Osteocyte (in vitro differentiated cells): ENCODE data around the gene EXTL2. TPM values are rescaled to one million over a fixed set of nuclear protein-coding genes. Genes with fewer than 3 reads are reported as not detected.

ENCODE experiments used
- DNase-seq: peaks from one replicate; pipeline ENCODE4 v3.0.0; 2021; ENCODE audit warnings: mixed read lengths; ENCODE audit not compliant: unreplicated experiment; ENCODE audit errors: extremely low spot score
- H3K27ac Mint-ChIP-seq: one replicate; pipeline ENCODE4 v1.8.0; 2021; ENCODE audit warnings: mild to moderate bottlenecking, mixed read lengths; ENCODE audit not compliant: unreplicated experiment
- H3K27me3 Mint-ChIP-seq: one replicate; pipeline ENCODE4 v1.8.0; 2021; ENCODE audit warnings: mixed read lengths; ENCODE audit not compliant: unreplicated experiment
- H3K36me3 Mint-ChIP-seq: one replicate; pipeline ENCODE4 v1.8.0; 2021; ENCODE audit warnings: mixed read lengths; ENCODE audit not compliant: unreplicated experiment
- H3K4me1 Mint-ChIP-seq: one replicate; pipeline ENCODE4 v1.8.0; 2021; ENCODE audit warnings: mixed read lengths; ENCODE audit not compliant: unreplicated experiment
- H3K4me3 Mint-ChIP-seq: one replicate; pipeline ENCODE4 v1.8.0; 2021; ENCODE audit warnings: mild to moderate bottlenecking, moderate library complexity, mixed read lengths; ENCODE audit not compliant: unreplicated experiment
- H3K9me3 Mint-ChIP-seq: one replicate; pipeline ENCODE4 v1.8.0; 2021; ENCODE audit warnings: mixed read lengths; ENCODE audit not compliant: unreplicated experiment
- CTCF ChIP-seq: fragments of 200-600 bp; sonication (generic); IDR thresholded peaks from 2 replicates; pipeline ENCODE4 v1.5.0; 2021; ENCODE audit warnings: antibody characterized with exemption, mild to moderate bottlenecking, moderate library complexity
- total RNA-seq: library from RNA; stranded (reverse); gene quantifications from 2 replicates; pipeline ENCODE4 v1.2.1, GENCODE V29; 2021

Gene EXTL2
- total RNA-seq, 1 donor from 2014 or later = 33.6 TPM

- peaks cover 23% of the 10 kb centered on the region for H3K36me3 Mint-ChIP-seq
- TF ChIP-seq CTCF = no peak
- no peak overlapping the region for H3K4me3 Mint-ChIP-seq
- H3K4me1 Mint-ChIP-seq = no peaks in the 10 kb centered on the region
- no peak overlapping the region for H3K27ac Mint-ChIP-seq
- H3K9me3 Mint-ChIP-seq = no peaks in the 10 kb centered on the region
- DNase-seq = no peak
- no peaks in the 10 kb centered on the region for H3K27me3 Mint-ChIP-seq
Measured at GRCh38 chr1:100928128-100928527, 33.5 kb upstream of the EXTL2 start.

GRCh38 chr1:100927276-100927675 is 32.6 kb upstream of the EXTL2 start:
- no peaks in the 10 kb centered on the region for H3K9me3 Mint-ChIP-seq
- no peaks in the 10 kb centered on the region for H3K4me1 Mint-ChIP-seq
- no peak overlapping the region for H3K27ac Mint-ChIP-seq
- H3K27me3 Mint-ChIP-seq = no peaks in the 10 kb centered on the region
- H3K36me3 Mint-ChIP-seq = peaks cover 23% of the 10 kb centered on the region
- TF ChIP-seq CTCF = no peak
- no peak overlapping the region for H3K4me3 Mint-ChIP-seq
- no peak for DNase-seq

GRCh38 chr1:100926240-100926639 is 31.6 kb upstream of the EXTL2 start:
- Mint-ChIP-seq H3K27me3 (no peaks in the 10 kb centered on the region), H3K4me1 (no peaks in the 10 kb centered on the region), H3K27ac (no peak overlapping the region), H3K36me3 (peaks cover 23% of the 10 kb centered on the region), H3K4me3 (no peak overlapping the region), H3K9me3 (no peaks in the 10 kb centered on the region)
- no peak for TF ChIP-seq CTCF
- no peak for DNase-seq

- peaks cover 1% of the 10 kb centered on the region for H3K4me1 Mint-ChIP-seq
- H3K9me3 Mint-ChIP-seq = no peaks in the 10 kb centered on the region
- H3K36me3 Mint-ChIP-seq = peaks cover 23% of the 10 kb centered on the region
- H3K27me3 Mint-ChIP-seq = no peaks in the 10 kb centered on the region
- TF ChIP-seq CTCF = no peak
- no peak overlapping the region for H3K27ac Mint-ChIP-seq
- no peak overlapping the region for H3K4me3 Mint-ChIP-seq
- DNase-seq = no peak
Measured at GRCh38 chr1:100924991-100925390, 30.3 kb upstream of the EXTL2 start.

- no peak for DNase-seq
- Mint-ChIP-seq H3K27me3 (no peaks in the 10 kb centered on the region), H3K36me3 (peaks cover 23% of the 10 kb centered on the region), H3K4me1 (peaks cover 1% of the 10 kb centered on the region), H3K4me3 (no peak overlapping the region), H3K27ac (no peak overlapping the region), H3K9me3 (no peaks in the 10 kb centered on the region)
- TF ChIP-seq CTCF = no peak
Measured at GRCh38 chr1:100924212-100924611, 29.6 kb upstream of the EXTL2 start.
